ENCODE results near the gene EXOSC2.

DNA sequence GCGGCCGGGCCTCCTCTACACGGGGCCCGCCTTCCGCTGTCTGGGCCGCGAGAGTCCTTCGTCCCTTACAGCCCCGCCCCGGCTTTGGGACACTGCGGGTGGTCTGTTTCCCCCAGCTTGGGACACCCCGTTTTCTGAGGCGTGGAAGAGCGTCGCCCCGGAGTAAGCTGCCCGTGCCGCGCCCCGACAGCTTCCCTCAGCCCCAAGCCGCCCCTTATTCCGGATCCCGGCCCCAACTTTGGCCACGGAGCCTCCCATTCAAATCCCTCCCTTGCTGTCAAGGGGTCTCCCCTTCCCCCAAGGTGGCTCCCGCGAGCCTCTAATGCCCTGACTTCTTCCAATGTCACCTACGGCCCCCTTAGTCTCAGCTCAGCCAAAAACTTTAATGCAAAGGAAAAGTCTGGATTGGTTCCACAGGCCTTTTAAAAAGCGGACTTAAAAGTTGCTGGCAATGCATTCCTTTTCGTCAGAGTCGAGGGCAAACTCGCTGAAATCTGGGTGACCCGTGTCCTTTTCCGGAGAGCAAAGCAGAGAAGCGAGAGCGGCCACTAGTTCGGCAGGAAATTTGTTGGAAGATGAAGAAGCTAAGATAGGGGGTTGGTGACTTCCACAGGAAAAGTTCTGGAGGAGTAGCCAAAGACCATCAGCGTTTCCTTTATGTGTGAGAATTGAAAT, 19.8 kb downstream of the EXOSC2 start:
- TF ChIP-seq, protein P1, sequence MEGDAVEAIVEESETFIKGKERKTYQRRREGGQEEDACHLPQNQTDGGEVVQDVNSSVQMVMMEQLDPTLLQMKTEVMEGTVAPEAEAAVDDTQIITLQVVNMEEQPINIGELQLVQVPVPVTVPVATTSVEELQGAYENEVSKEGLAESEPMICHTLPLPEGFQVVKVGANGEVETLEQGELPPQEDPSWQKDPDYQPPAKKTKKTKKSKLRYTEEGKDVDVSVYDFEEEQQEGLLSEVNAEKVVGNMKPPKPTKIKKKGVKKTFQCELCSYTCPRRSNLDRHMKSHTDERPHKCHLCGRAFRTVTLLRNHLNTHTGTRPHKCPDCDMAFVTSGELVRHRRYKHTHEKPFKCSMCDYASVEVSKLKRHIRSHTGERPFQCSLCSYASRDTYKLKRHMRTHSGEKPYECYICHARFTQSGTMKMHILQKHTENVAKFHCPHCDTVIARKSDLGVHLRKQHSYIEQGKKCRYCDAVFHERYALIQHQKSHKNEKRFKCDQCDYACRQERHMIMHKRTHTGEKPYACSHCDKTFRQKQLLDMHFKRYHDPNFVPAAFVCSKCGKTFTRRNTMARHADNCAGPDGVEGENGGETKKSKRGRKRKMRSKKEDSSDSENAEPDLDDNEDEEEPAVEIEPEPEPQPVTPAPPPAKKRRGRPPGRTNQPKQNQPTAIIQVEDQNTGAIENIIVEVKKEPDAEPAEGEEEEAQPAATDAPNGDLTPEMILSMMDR (IDR thresholded peaks at IDR 0.05), result no peak
- TF ChIP-seq POLR2A (IDR thresholded peaks at IDR 0.05), result no peak

All from testis (tissue), 2 donors.